Body of pancreas (tissue), 4 donors: ENCODE results near the gene SH3PXD2A. TPM values are rescaled to one million over a fixed set of nuclear protein-coding genes. Genes with fewer than 3 reads are reported as not detected.
"Not testable (repeated sequence)": the region's sequence is repeated elsewhere in the genome, so short reads cannot be mapped to it uniquely, and the experiment has no call there.

Source experiments
- ATAC-seq: fragments of 150-250 bp; one replicate; pipeline ENCODE4 v1.9.1; 2016
- DNase-seq, 4 donors: peaks; one replicate each; pipeline ENCODE4 v3.0.0-alpha.2; 2019
- H3K27ac ChIP-seq, 4 donors: fragments of 200-600 bp; sonication (generic); 1 replicate in 3 of 4; 2 replicates in 1 of 4; pipeline versions ENCODE4 v1.5.1 to v1.6.1; 2016 to 2019; ENCODE audit warnings: mild to moderate bottlenecking in 1 of 4, mixed read lengths in 1 of 4, moderate library complexity in 1 of 4
- H3K27me3 ChIP-seq, 2 donors: fragments of 200-600 bp; sonication (generic); one replicate each; pipeline ENCODE4 v1.6.0; 2016; ENCODE audit warnings: mild to moderate bottlenecking in 1 of 2
- H3K36me3 ChIP-seq, 2 donors: fragments of 200-600 bp; sonication (generic); replicated peaks in 1 of 2; 2 replicates each; pipeline ENCODE4 v1.5.1; 2016; ENCODE audit warnings: low read depth in 2 of 2; ENCODE audit not compliant: insufficient read depth in 1 of 2
- H3K4me1 ChIP-seq: fragments of 200-600 bp; sonication (generic); one replicate; pipeline ENCODE4 v1.6.0; 2016
- H3K4me3 ChIP-seq, 2 donors: fragments of 200-600 bp; sonication (generic); 1 replicate in 1 of 2; 2 replicates in 1 of 2; pipeline ENCODE4 v1.5.1; 2016 to 2019
- H3K9me3 ChIP-seq, 3 donors: fragments of 200-600 bp; sonication (generic); 1 replicate in 2 of 3; 2 replicates in 1 of 3; pipeline ENCODE4 v1.5.1; 2016
- POLR2A ChIP-seq, 3 donors: fragments of 450-650 bp; IDR thresholded peaks; one replicate each; pipeline ENCODE4 v1.6.1; 2016; ENCODE audit warnings: antibody characterized with exemption in 3 of 3, mild to moderate bottlenecking in 2 of 3
- WGBS, 2 donors: methylation state at CpG; one replicate each; pipeline ENCODE4 v1.1.5; 2017; 5-methylcytosine and 5-hydroxymethylcytosine counted together
- intact Hi-C: fragments of 100-400 bp; cut with DNase I; formaldehyde crosslinking; loops from one replicate; pipeline ENCODE4 v1.15.1; 2023
- total RNA-seq, 2 donors: library from RNA; depleted of rRNA; stranded (reverse); fragments of >200 nt; gene quantifications; one replicate each; pipeline ENCODE4 v1.1.0, GENCODE V29; 2016
- TF ChIP-seq, protein P1 (sequence below), 7 experiments: fragments of 450-650 bp in 4 of 7; fragments of 200-600 bp in 3 of 7; sonication (generic) in 3 of 7; IDR thresholded peaks; one replicate each; pipeline ENCODE4 v1.5.1; 2016 to 2019; ENCODE audit warnings: antibody characterized with exemption in 7 of 7

SH3PXD2A gene
- total RNA-seq, 2 donors from 2014 or later, result 7.3 to 9.9 TPM

DNA sequence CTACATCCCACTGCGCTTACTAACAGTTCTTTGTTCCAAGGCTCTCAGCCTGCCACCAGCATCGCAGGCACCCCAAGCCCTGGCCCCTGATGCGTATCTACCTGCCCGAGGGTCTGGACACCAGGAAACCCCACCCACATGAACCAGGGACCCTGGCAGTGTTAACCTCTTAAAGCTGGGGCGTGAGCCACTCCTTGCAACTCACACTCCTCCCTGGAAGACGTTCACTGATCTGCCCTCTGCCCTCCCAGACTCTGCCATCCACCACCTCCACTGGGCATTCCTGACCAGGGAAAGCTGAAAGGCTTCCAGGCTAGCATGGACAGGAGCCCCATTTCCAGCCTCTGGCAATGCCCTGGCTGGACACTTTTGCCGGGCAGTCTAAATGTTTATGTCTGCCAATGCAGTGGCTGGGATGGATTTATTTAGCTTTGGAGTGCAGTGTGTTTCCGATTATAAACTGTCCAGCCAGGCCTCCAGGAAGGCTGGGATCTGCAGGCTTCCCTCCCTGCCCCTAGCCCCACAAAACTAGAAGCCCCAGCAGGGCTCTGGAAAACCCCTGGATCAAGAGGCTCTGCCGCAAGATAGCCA, 244.4 kb downstream of the SH3PXD2A start:
- Histone ChIP-seq H3K27me3 (no peaks in the 10 kb centered on the region), H3K4me3 (no peak overlapping the region), H3K4me1 (no peaks in the 10 kb centered on the region), H3K9me3 (no peaks in the 10 kb centered on the region), H3K36me3 (no peaks in the 10 kb centered on the region), H3K27ac (no peak overlapping the region)
- DNase-seq (no peak), ATAC-seq (no peak)
- 69 to 71% methylated on average over 9 of the region's 9 CpGs for WGBS, 2 donors
- TF ChIP-seq, protein P1, sequence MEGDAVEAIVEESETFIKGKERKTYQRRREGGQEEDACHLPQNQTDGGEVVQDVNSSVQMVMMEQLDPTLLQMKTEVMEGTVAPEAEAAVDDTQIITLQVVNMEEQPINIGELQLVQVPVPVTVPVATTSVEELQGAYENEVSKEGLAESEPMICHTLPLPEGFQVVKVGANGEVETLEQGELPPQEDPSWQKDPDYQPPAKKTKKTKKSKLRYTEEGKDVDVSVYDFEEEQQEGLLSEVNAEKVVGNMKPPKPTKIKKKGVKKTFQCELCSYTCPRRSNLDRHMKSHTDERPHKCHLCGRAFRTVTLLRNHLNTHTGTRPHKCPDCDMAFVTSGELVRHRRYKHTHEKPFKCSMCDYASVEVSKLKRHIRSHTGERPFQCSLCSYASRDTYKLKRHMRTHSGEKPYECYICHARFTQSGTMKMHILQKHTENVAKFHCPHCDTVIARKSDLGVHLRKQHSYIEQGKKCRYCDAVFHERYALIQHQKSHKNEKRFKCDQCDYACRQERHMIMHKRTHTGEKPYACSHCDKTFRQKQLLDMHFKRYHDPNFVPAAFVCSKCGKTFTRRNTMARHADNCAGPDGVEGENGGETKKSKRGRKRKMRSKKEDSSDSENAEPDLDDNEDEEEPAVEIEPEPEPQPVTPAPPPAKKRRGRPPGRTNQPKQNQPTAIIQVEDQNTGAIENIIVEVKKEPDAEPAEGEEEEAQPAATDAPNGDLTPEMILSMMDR (IDR thresholded peaks at IDR 0.05), result no peak
- TF ChIP-seq POLR2A (IDR thresholded peaks at IDR 0.05), result no peak
- intact Hi-C loops, result no loop called here

GRCh38 chr10:103610083-103610472, 245.3 kb downstream of the SH3PXD2A start:
- intact Hi-C loops, result no loop called here

DNA sequence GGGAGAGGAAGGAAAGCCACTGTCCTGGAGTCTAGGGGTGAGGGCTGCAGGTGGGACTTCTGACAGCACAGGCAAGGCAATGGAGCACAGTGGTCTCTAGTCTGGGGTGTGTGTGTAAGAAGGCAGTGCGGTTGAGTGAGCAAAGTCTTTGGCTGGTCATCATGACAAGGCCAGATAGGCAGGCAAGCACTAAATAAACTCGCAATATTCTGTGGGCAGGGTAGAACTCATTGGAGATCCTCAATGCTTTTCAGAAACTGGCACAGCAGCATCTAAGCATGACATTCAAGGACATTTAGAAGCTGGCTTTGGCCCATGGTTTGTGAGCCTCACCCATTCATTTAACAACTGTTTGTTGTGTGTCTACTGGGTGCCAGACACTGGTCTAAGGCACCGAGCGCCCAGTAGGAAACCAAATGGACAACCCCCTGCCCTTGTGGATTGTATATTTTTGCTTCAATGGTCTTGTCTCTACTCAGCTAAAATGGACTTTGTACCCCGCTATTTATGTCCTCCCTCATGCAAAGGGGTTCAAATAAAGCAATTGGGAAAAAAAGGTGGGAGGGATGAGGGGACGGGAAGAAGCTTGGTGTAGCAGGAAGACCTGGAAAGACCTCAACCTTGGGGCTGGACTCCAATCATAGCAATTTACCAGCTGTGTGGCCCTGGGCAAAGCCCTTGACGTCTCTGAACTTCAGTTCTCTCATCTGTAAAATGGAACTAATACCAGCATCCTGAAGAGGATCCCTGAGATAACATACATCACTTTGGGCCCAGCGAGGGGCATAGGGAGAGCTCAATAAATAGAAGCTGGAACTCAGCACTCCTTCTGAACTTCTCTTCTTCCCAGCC, 245.9 kb downstream of the SH3PXD2A start:
- ATAC-seq (no peak), DNase-seq (no peak)
- Histone ChIP-seq H3K27ac (no peak overlapping the region), H3K4me1 (no peaks in the 10 kb centered on the region), H3K9me3 (no peaks in the 10 kb centered on the region), H3K27me3 (no peaks in the 10 kb centered on the region), H3K4me3 (no peak overlapping the region), H3K36me3 (no peaks in the 10 kb centered on the region)
- no peak for TF ChIP-seq POLR2A (IDR thresholded peaks at IDR 0.05)
- TF ChIP-seq, protein P1 (IDR thresholded peaks at IDR 0.05), result no peak
- WGBS, 2 donors, result 85 to 88% methylated on average over 8 of the region's 8 CpGs
- intact Hi-C loops, result no loop called here

More at GRCh38 chr10:103610083-103610472, 245.3 kb downstream of the SH3PXD2A start:
- TF ChIP-seq, protein P1 (IDR thresholded peaks at IDR 0.05), result no peak
- no peak for TF ChIP-seq POLR2A (IDR thresholded peaks at IDR 0.05)
- no peak overlapping the region for H3K4me3 ChIP-seq
- no peak overlapping the region for H3K27ac ChIP-seq
- no peaks in the 10 kb centered on the region for H3K9me3 ChIP-seq
- H3K27me3 ChIP-seq, result no peaks in the 10 kb centered on the region
- H3K4me1 ChIP-seq, result no peaks in the 10 kb centered on the region
- no peak for ATAC-seq
- WGBS, 2 donors, result 44 to 45% methylated on average over 2 of the region's 2 CpGs
- no peaks in the 10 kb centered on the region for H3K36me3 ChIP-seq
- no peak for DNase-seq

DNA sequence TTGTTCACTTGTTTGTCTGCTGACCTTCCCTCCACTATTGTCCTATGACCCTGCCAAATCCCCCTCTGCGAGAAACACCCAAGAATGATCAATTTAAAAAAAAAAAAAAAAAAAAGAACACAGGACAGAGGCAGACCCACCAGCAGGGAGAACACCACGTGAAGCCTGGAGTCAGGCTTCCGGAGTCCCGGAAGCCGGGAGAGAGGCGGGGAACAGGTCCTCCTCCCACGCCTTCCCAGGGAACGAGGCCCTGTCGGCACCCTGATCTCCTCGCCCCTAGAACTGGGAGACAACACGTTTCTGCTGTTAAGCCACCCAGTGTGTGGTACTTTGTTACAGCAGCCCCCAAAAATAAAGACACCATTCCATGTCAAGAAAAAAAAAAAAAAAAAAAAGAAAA, 247.3 kb downstream of the SH3PXD2A start:
- H3K36me3 ChIP-seq, H3K4me1 ChIP-seq, intact Hi-C loops, H3K4me3 ChIP-seq, DNase-seq, H3K27ac ChIP-seq, ATAC-seq, H3K27me3 ChIP-seq, H3K9me3 ChIP-seq: not testable (repeated sequence)
- 96% methylated on average over 10 of the region's 11 CpGs for WGBS, 2 donors

DNA sequence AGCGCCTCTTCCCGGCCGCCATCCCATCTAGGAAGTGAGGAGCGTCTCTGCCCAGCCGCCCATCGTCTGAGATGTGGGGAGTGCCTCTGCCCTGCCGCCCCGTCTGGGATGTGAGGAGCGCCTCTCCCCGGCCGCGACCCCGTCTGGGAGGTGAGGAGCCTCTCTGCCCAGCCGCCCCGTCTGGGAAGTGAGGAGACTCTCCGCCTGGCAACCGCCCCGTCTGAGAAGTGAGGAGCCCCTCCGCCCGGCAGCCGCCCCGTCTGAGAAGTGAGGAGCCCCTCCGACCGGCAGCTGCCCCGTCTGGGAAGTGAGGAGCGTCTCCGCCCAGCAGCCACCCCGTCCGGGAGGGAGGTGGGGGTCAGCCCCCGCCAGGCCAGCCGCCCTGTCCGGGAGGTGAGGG, 248.3 kb downstream of the SH3PXD2A start:
- H3K27ac ChIP-seq, H3K4me1 ChIP-seq, H3K36me3 ChIP-seq, intact Hi-C loops, H3K4me3 ChIP-seq, DNase-seq, H3K27me3 ChIP-seq, H3K9me3 ChIP-seq, ATAC-seq: not testable (repeated sequence)
- WGBS, 2 donors, result 96% methylated on average over 20 of the region's 32 CpGs; no CpG with 5 or more reads in 1 of the 2 donors
